H1 (cell line): ENCODE data around the gene SMIM33. TPM values are rescaled to one million over a fixed set of nuclear protein-coding genes. Genes with fewer than 3 reads are reported as not detected.

Experiments
- CHD1 ChIP-seq: IDR thresholded peaks from 2 replicates; pipeline ENCODE4 v1.6.1; 2012; ENCODE audit warnings: low read depth, low read length, improper control_type of control experiment
- FOSL1 ChIP-seq: IDR thresholded peaks from 2 replicates; pipeline ENCODE4 v1.6.1; 2011; ENCODE audit warnings: mild to moderate bottlenecking, low read depth, low read length, moderate library complexity; ENCODE audit not compliant: insufficient read depth
- GTF2F1 ChIP-seq: IDR thresholded peaks from 2 replicates; pipeline ENCODE4 v1.6.1; 2012; ENCODE audit warnings: low read depth, low read length, improper control_type of control experiment, borderline replicate concordance
- KDM4A ChIP-seq: IDR thresholded peaks from one replicate; pipeline ENCODE4 v1.7.1; 2012; ENCODE audit warnings: low read depth, mild to moderate bottlenecking, moderate library complexity, low read length, inconsistent platforms; ENCODE audit not compliant: severe bottlenecking
- MAFK ChIP-seq: IDR thresholded peaks from 2 replicates; pipeline ENCODE4 v1.6.1; 2012; ENCODE audit warnings: low read depth, mild to moderate bottlenecking, improper control_type of control experiment, low read length
- POLR2A ChIP-seq, 2 experiments: IDR thresholded peaks; 1 replicate in 1 of 2; 2 replicates in 1 of 2; pipeline ENCODE4 v1.6.1; 2011; ENCODE audit warnings: low read depth in 2 of 2, low read length in 2 of 2, mild to moderate bottlenecking in 2 of 2; ENCODE audit errors: control extremely low read depth in 1 of 2
- POU5F1 ChIP-seq: IDR thresholded peaks from 2 replicates; pipeline ENCODE4 v1.6.1; 2011; ENCODE audit warnings: low read depth, mild to moderate bottlenecking, low read length, moderate library complexity
- SIN3A ChIP-seq, 2 experiments: IDR thresholded peaks in 1 of 2; conservative IDR thresholded peaks in 1 of 2; 2 replicates each; pipeline ENCODE4 v1.6.1; 2011 to 2012; ENCODE audit warnings: low read length in 2 of 2, improper control_type of control experiment in 1 of 2, low read depth in 1 of 2, mild to moderate bottlenecking in 1 of 2
- polyA plus RNA-seq, 7 experiments: library from polyadenylated mRNA; depleted of rRNA in 3 of 7; stranded (reverse) in 5 of 7; unstranded in 2 of 7; fragments of >200 nt in 5 of 7; fragments of 200-250 nt in 2 of 7; gene quantifications; 1 replicate in 5 of 7; 2 replicates in 1 of 7; 4 replicates in 1 of 7; pipeline versions ENCODE4 v1.2.1 to v1.2.3, GENCODE V29; 2011 to 2013; ENCODE audit warnings: missing spikeins in 2 of 7, mixed read lengths in 2 of 7
- total RNA-seq: library from RNA; stranded (reverse); fragmentation: NEBNext Ultra II Directional; extraction: Animal tissue kit (Norgen Biotek cat#: 25700); gene quantifications from 2 replicates; pipeline ENCODE4 v1.2.1, GENCODE V29; 2021
- TF ChIP-seq, protein P1 (sequence below), 3 experiments: IDR thresholded peaks; 1 replicate in 2 of 3; 2 replicates in 1 of 3; pipeline versions ENCODE4 v1.5.1 to v1.6.1; 2011; ENCODE audit warnings: low read length in 3 of 3, mild to moderate bottlenecking in 3 of 3, inconsistent platforms in 2 of 3, low read depth in 1 of 3, moderate library complexity in 1 of 3; ENCODE audit not compliant: insufficient read depth in 1 of 3; ENCODE audit errors: control extremely low read depth in 1 of 3

The SMIM33 gene
- total and polyA plus RNA-seq, 2 of the 8 experiments (the other 6 are each of a cell fraction or from before 2014, with no cell fraction given), result not detected

DNA sequence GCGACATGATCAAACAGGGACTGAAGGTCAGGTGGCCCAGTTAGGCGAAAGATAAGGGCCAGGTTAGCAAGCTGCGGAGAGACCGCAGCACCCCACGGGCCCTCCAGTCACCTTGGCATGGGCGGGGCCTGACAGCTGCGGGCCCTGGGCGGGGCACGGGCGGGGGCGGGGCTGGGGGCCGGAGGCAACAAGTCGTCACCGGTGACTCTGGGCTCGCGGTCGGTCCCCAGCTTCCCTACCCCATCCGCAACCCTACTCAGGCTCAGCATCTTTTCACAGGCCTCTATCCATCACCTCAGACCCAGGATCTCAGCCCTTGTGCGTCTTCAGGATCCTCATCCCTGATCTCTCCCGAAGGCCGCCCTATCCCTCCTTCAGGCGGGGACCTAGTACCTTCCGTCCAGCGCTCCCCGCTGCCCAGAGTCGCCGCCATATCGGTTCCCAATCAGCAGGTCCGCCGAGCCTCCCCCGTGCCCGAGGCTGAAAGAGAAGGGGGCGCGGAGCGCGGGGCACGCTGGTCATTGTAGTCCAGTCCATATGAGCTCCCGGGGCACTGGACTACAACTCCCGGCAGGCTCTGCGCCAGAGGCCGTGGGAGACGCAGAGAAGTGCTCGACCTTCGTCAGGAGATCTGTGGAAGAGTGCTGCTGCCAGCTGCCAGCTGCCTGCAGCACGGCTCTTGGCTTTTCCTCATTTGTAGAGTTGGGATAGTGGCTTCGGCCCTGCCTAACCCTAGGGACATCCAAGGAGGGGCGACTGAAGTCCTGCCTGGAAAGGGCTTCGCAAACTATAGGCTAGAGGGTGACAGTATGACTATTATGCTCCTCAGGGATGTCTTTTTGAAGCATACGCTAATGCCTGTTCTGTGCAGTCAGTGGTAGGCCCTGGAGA lies 31.5 kb upstream of the SMIM33 start, which contains the start of gene DNAJC18 (continued):
- TF ChIP-seq SIN3A (conservative IDR thresholded peaks at IDR 0.05 in 1 of 2, IDR thresholded peaks at IDR 0.05 in 1 of 2; ENCODE audit: low read depth in 1 of 2, low read length in 2 of 2) (peak; percentile 16 to 79; a peak in 2 of 4 replicates), KDM4A (peak; percentile 92), CHD1 (no peak), FOSL1 (no peak), POLR2A (IDR thresholded peaks at IDR 0.05; ENCODE audit: control extremely low read depth in 1 of 2, low read depth in 2 of 2, low read length in 2 of 2) (peak; percentile 86 to 87), GTF2F1 (0 out of 2 replicates have a peak, but pooled peaks have one; percentile 11), POU5F1 (no peak), MAFK (no peak; the same call in 1 of the 2 replicates)
- TF ChIP-seq, protein P1, sequence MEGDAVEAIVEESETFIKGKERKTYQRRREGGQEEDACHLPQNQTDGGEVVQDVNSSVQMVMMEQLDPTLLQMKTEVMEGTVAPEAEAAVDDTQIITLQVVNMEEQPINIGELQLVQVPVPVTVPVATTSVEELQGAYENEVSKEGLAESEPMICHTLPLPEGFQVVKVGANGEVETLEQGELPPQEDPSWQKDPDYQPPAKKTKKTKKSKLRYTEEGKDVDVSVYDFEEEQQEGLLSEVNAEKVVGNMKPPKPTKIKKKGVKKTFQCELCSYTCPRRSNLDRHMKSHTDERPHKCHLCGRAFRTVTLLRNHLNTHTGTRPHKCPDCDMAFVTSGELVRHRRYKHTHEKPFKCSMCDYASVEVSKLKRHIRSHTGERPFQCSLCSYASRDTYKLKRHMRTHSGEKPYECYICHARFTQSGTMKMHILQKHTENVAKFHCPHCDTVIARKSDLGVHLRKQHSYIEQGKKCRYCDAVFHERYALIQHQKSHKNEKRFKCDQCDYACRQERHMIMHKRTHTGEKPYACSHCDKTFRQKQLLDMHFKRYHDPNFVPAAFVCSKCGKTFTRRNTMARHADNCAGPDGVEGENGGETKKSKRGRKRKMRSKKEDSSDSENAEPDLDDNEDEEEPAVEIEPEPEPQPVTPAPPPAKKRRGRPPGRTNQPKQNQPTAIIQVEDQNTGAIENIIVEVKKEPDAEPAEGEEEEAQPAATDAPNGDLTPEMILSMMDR (IDR thresholded peaks at IDR 0.05; ENCODE audit: control extremely low read depth in 1 of 3, insufficient read depth in 1 of 3, low read depth in 1 of 3, low read length in 3 of 3), result no peak
